Measurements from ENCODE around the gene SETBP1. TPM values are rescaled to one million over a fixed set of nuclear protein-coding genes. Genes with fewer than 3 reads are reported as not detected.

Gene SETBP1
- total RNA-seq, 1 experiment from 2014 or later: 14.0 TPM

DNA sequence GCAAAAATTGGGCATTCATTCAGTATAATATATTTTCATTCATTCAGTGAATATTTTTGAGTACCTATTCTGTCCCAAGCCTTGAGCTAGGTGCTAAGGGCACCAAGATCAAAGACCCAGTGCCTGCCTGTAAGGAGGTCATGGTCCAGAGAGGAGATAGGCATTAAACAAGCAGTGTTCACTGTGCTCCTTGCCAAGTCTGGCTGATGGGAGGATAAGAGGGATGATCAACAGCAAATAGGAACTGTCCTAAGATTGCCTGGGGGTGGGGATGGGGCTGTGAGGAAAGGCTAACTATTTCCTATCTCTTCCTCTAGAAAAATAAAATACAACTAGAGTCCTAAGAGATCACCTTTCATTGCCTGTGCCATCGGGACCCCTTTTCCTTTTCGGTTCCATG, 60.4 kb downstream of the SETBP1 start:
- Histone ChIP-seq H3K27me3 (replicated peaks; ENCODE audit: insufficient read depth, low read depth, low read length, poor library complexity) (no peaks in the 10 kb centered on the region), H3K27ac (ENCODE audit: low read depth, low read length, poor library complexity, severe bottlenecking) (no peak overlapping the region), H3K36me3 (ENCODE audit: insufficient read depth, low read length, poor library complexity, severe bottlenecking) (no peaks in the 10 kb centered on the region), H3K4me1 (ENCODE audit: insufficient read depth, low read length, poor library complexity, severe bottlenecking) (no peaks in the 10 kb centered on the region), H3K9me3 (ENCODE audit: low read depth, low read length, poor library complexity, severe bottlenecking) (no peaks in the 10 kb centered on the region), H3K4me3 (ENCODE audit: low read depth, low read length, poor library complexity, severe bottlenecking) (no peak overlapping the region)
- intact Hi-C loops (cut with micrococcal nuclease; ENCODE audit: unreplicated experiment): no loop called here
- TF ChIP-seq, protein P1, sequence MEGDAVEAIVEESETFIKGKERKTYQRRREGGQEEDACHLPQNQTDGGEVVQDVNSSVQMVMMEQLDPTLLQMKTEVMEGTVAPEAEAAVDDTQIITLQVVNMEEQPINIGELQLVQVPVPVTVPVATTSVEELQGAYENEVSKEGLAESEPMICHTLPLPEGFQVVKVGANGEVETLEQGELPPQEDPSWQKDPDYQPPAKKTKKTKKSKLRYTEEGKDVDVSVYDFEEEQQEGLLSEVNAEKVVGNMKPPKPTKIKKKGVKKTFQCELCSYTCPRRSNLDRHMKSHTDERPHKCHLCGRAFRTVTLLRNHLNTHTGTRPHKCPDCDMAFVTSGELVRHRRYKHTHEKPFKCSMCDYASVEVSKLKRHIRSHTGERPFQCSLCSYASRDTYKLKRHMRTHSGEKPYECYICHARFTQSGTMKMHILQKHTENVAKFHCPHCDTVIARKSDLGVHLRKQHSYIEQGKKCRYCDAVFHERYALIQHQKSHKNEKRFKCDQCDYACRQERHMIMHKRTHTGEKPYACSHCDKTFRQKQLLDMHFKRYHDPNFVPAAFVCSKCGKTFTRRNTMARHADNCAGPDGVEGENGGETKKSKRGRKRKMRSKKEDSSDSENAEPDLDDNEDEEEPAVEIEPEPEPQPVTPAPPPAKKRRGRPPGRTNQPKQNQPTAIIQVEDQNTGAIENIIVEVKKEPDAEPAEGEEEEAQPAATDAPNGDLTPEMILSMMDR (conservative IDR thresholded peaks at IDR 0.05; ENCODE audit: low read depth, low read length): no peak
- TF ChIP-seq EZH2 (IDR thresholded peaks at IDR 0.05; ENCODE audit: borderline replicate concordance, low read depth, low read length, poor library complexity, severe bottlenecking): no peak
- BruUV-seq (replicated peaks): no TSS peak
- ChIA-PET POLR2A (ENCODE audit: low non-redundant PET) (no interaction called here), CTCF (no interaction called here)
- DNase-seq (ENCODE audit: low spot score): no peak

DNA sequence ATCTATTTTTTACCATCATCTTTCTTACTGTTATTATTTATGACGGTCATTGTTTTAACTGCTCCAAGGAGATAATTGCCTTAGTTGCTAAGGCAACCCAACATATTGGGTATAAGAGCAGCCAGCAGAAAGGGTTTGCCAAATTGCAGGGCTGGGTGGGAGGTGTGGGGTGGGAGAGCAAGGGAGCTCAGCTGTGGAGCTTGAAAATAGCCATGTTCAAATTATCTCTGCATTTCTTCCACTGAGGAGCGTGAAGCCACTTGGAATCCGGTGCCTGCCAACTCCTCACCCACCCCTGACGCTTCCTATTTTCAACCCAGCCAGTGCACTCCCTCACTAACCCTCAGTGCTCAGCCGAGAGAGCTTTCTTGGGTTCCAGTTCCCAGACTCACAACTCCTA, 60.8 kb downstream of the SETBP1 start:
- no TSS peak for BruUV-seq (replicated peaks)
- Histone ChIP-seq H3K9me3 (ENCODE audit: low read depth, low read length, poor library complexity, severe bottlenecking) (no peaks in the 10 kb centered on the region), H3K4me1 (ENCODE audit: insufficient read depth, low read length, poor library complexity, severe bottlenecking) (no peaks in the 10 kb centered on the region), H3K27ac (ENCODE audit: low read depth, low read length, poor library complexity, severe bottlenecking) (no peak overlapping the region), H3K36me3 (ENCODE audit: insufficient read depth, low read length, poor library complexity, severe bottlenecking) (no peaks in the 10 kb centered on the region), H3K27me3 (replicated peaks; ENCODE audit: insufficient read depth, low read depth, low read length, poor library complexity) (no peaks in the 10 kb centered on the region), H3K4me3 (ENCODE audit: low read depth, low read length, poor library complexity, severe bottlenecking) (no peak overlapping the region)
- ChIA-PET CTCF (no interaction called here), POLR2A (ENCODE audit: low non-redundant PET) (no interaction called here)
- TF ChIP-seq EZH2 (IDR thresholded peaks at IDR 0.05; ENCODE audit: borderline replicate concordance, low read depth, low read length, poor library complexity, severe bottlenecking): no peak
- TF ChIP-seq, protein P1 (conservative IDR thresholded peaks at IDR 0.05; ENCODE audit: low read depth, low read length): no peak
- DNase-seq (ENCODE audit: low spot score): no peak
- intact Hi-C loops (cut with micrococcal nuclease; ENCODE audit: unreplicated experiment): no loop called here

DNA sequence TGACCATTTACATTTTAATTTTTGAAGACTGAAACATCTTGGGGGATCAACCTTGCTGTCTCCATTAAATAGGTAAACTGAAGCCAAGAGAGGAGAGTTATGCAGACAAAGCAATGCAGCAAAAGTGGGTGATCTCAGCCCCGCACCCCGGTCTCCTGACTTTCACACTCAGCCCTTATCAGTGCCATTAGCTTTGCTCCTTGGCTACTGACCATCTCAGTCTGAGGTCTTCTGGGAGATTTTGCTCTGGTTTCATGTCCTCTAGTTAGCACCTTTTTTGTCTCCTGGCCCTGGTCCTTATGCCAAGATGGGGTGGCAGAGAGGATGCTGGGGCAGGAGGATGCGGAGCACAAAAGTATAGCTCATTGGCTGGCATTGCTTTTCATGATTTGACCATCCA, 61.4 kb downstream of the SETBP1 start:
- no peak for DNase-seq (ENCODE audit: low spot score)
- Histone ChIP-seq H3K4me3 (ENCODE audit: low read depth, low read length, poor library complexity, severe bottlenecking) (no peak overlapping the region), H3K9me3 (ENCODE audit: low read depth, low read length, poor library complexity, severe bottlenecking) (no peaks in the 10 kb centered on the region), H3K36me3 (ENCODE audit: insufficient read depth, low read length, poor library complexity, severe bottlenecking) (no peaks in the 10 kb centered on the region), H3K27me3 (replicated peaks; ENCODE audit: insufficient read depth, low read depth, low read length, poor library complexity) (no peaks in the 10 kb centered on the region), H3K27ac (ENCODE audit: low read depth, low read length, poor library complexity, severe bottlenecking) (no peak overlapping the region), H3K4me1 (ENCODE audit: insufficient read depth, low read length, poor library complexity, severe bottlenecking) (no peaks in the 10 kb centered on the region)
- ChIA-PET POLR2A (ENCODE audit: low non-redundant PET) (no interaction called here), CTCF (no interaction called here)
- no peak for TF ChIP-seq EZH2 (IDR thresholded peaks at IDR 0.05; ENCODE audit: borderline replicate concordance, low read depth, low read length, poor library complexity, severe bottlenecking)
- TF ChIP-seq, protein P1 (conservative IDR thresholded peaks at IDR 0.05; ENCODE audit: low read depth, low read length): no peak
- intact Hi-C loops (cut with micrococcal nuclease; ENCODE audit: unreplicated experiment): no loop called here
- BruUV-seq (replicated peaks): no TSS peak
